HG02840 (cell line): ENCODE results near the gene ANKRD55.
"Not testable (repeated sequence)": the region's sequence is repeated elsewhere in the genome, so short reads cannot be mapped to it uniquely, and the experiment has no call there.

ENCODE experiments used
- ATAC-seq: cut with Tn5 transposase; IDR thresholded peaks from one replicate; pipeline ENCODE4 v1.9.1; 2021; ENCODE audit warnings: mild to moderate bottlenecking, moderate library complexity, moderate number of reproducible peaks; ENCODE audit not compliant: unreplicated experiment, low FRiP score

Gene ANKRD55

GRCh38 chr5:56211298-56211865 lies 21.7 kb downstream of the ANKRD55 start:
- no peak for ATAC-seq

- ATAC-seq = no peak
These were observed 24.4 kb downstream of the ANKRD55 start for GRCh38 chr5:56208681-56209080.

GRCh38 chr5:56207537-56207936 lies 25.6 kb downstream of the ANKRD55 start:
- no peak for ATAC-seq

GRCh38 chr5:56206126-56206910 lies 26.8 kb downstream of the ANKRD55 start:
- ATAC-seq = no peak

- ATAC-seq = not testable (repeated sequence)
These were observed 29.2 kb downstream of the ANKRD55 start for GRCh38 chr5:56203936-56204335.

GRCh38 chr5:56202483-56202882 lies 30.6 kb downstream of the ANKRD55 start:
- no peak for ATAC-seq

- ATAC-seq = not testable (repeated sequence)
These were observed 31.3 kb downstream of the ANKRD55 start for GRCh38 chr5:56201762-56202261.

- peak; percentile 97 for ATAC-seq
These were observed 32.0 kb downstream of the ANKRD55 start for GRCh38 chr5:56200971-56201666.

GRCh38 chr5:56195016-56195415 lies 38.1 kb downstream of the ANKRD55 start:
- no peak for ATAC-seq

- ATAC-seq = no peak
These were observed 40.9 kb downstream of the ANKRD55 start for GRCh38 chr5:56192246-56192645.

- no peak for ATAC-seq
These were observed 41.5 kb downstream of the ANKRD55 start for GRCh38 chr5:56191656-56192055.

- no peak for ATAC-seq
These were observed 42.6 kb downstream of the ANKRD55 start for GRCh38 chr5:56190497-56190896.

GRCh38 chr5:56185768-56186311 lies 47.3 kb downstream of the ANKRD55 start:
- ATAC-seq = no peak

GRCh38 chr5:56183506-56183905 lies 49.6 kb downstream of the ANKRD55 start:
- ATAC-seq = no peak

GRCh38 chr5:56179442-56179841 lies 53.7 kb downstream of the ANKRD55 start:
- ATAC-seq = no peak

- ATAC-seq = no peak
These were observed 54.3 kb downstream of the ANKRD55 start for GRCh38 chr5:56178823-56179222.

GRCh38 chr5:56176871-56177533 lies 56.1 kb downstream of the ANKRD55 start:
- no peak for ATAC-seq

GRCh38 chr5:56176155-56176798 lies 56.9 kb downstream of the ANKRD55 start:
- ATAC-seq = no peak

- no peak for ATAC-seq
These were observed 57.6 kb downstream of the ANKRD55 start for GRCh38 chr5:56175488-56175887.

GRCh38 chr5:56175021-56175420 lies 58.1 kb downstream of the ANKRD55 start:
- no peak for ATAC-seq
